GM12878 (cell line): ENCODE data around the gene KCNG3. TPM values are rescaled to one million over a fixed set of nuclear protein-coding genes. Genes with fewer than 3 reads are reported as not detected.

Source experiments
- ATAC-seq: fragments of 200-7000 bp; cut with Tn5 transposase; 3 replicates; pipeline ENCODE4 v1.9.1; 2020; ENCODE audit warnings: mild to moderate bottlenecking, moderate library complexity
- BruUV-seq: library from RNA; stranded (reverse); fragments of 400-500 nt; replicated peaks from 2 replicates; lab custom pipeline; 2021; lab: Mats Ljungman, UMichigan
- CTCF ChIA-PET: fragments of 300-600 bp; sonication (Branson Sonifier 250); formaldehyde crosslinking; extraction: SDS; loops from one replicate; lab custom pipeline; 2021; ENCODE audit warnings: inconsistent platforms; lab: Yijun Ruan, JAX
- POLR2A ChIA-PET: fragments of 350-600 bp; formaldehyde crosslinking; extraction: SDS; loops from one replicate; lab custom pipeline; 2021; ENCODE audit warnings: inconsistent platforms; lab: Charles Lee
- RAD21 ChIA-PET: fragments of 300-600 bp; sonication (Branson Sonifier 250); formaldehyde crosslinking; loops from one replicate; lab custom pipeline; 2023; ENCODE audit warnings: antibody characterized with exemption; ENCODE audit not compliant: unreplicated experiment; lab: Charles Lee
- SMC1A ChIA-PET: fragments of 300-600 bp; sonication (Branson Sonifier 250); formaldehyde crosslinking; loops from one replicate; lab custom pipeline; 2023; ENCODE audit not compliant: unreplicated experiment, uncharacterized antibody; lab: Charles Lee
- DNase-seq: peaks from one replicate; pipeline ENCODE4 v3.0.0-alpha.2; 2011; ENCODE audit warnings: low read depth, low spot score
- FAIRE-seq: peaks from 3 replicates; lab custom pipeline; 2011; peaks lifted over from hg19 to GRCh38; lab: Jason Lieb, UNC
- H2AFZ ChIP-seq: 2 replicates; pipeline ENCODE4 v1.6.0; 2011; ENCODE audit warnings: low read depth, low read length, control low read depth; ENCODE audit not compliant: control insufficient read depth
- H3K27ac ChIP-seq: 2 replicates; pipeline ENCODE4 v1.5.1; 2011; ENCODE audit warnings: control low read depth; ENCODE audit not compliant: control insufficient read depth, insufficient read depth
- H3K27me3 ChIP-seq, 2 experiments: replicated peaks in 1 of 2; 2 replicates each; pipeline versions ENCODE4 v1.6.0 to v1.6.1; 2011; ENCODE audit warnings: low read length in 1 of 2; ENCODE audit not compliant: control insufficient read depth in 2 of 2, insufficient read depth in 2 of 2
- H3K36me3 ChIP-seq, 2 experiments: 2 replicates each; pipeline ENCODE4 v1.5.1; 2011; ENCODE audit warnings: low read length in 1 of 2; ENCODE audit not compliant: control insufficient read depth in 2 of 2, insufficient read depth in 2 of 2
- H3K4me1 ChIP-seq: 2 replicates; pipeline ENCODE4 v1.6.1; 2011; ENCODE audit warnings: mild to moderate bottlenecking, low read length, moderate library complexity, mixed read lengths; ENCODE audit not compliant: control insufficient read depth, insufficient read depth
- H3K4me2 ChIP-seq: 2 replicates; pipeline ENCODE4 v1.6.0; 2011; ENCODE audit warnings: control low read depth; ENCODE audit not compliant: control insufficient read depth, insufficient read depth
- H3K4me3 ChIP-seq: fragments of 200-600 bp; sonication (generic); 2 replicates; pipeline ENCODE4 v1.5.1; 2016
- H3K79me2 ChIP-seq: 2 replicates; pipeline ENCODE4 v1.6.0; 2011; ENCODE audit warnings: low read length; ENCODE audit not compliant: control insufficient read depth, insufficient read depth
- H3K9ac ChIP-seq: 2 replicates; pipeline ENCODE4 v1.8.0; 2011; ENCODE audit warnings: low read length, control low read depth, mixed read lengths; ENCODE audit not compliant: control insufficient read depth, insufficient read depth
- H3K9me3 ChIP-seq: replicated peaks from 3 replicates; pipeline ENCODE4 v1.5.1; 2011; ENCODE audit warnings: mild to moderate bottlenecking, low read length; ENCODE audit not compliant: control insufficient read depth, insufficient read depth
- H4K20me1 ChIP-seq: 2 replicates; pipeline ENCODE4 v1.6.0; 2011; ENCODE audit not compliant: control insufficient read depth, insufficient read depth
- BCLAF1 ChIP-seq: fragments of 450-650 bp; IDR thresholded peaks from 2 replicates; pipeline ENCODE4 v1.6.1; 2017; ENCODE audit warnings: antibody characterized with exemption, mild to moderate bottlenecking, moderate library complexity
- BHLHE40 ChIP-seq, 2 experiments: fragments of 450-650 bp in 1 of 2; IDR thresholded peaks; 2 replicates each; pipeline ENCODE4 v1.6.1; 2011 to 2017; ENCODE audit warnings: low read depth in 2 of 2, borderline replicate concordance in 1 of 2, improper control_type of control experiment in 1 of 2, low read length in 1 of 2, mild to moderate bottlenecking in 1 of 2
- SIN3A ChIP-seq: IDR thresholded peaks from 2 replicates; pipeline ENCODE4 v1.6.1; 2012; ENCODE audit warnings: low read depth, low read length, improper control_type of control experiment
- SMC3 ChIP-seq: IDR thresholded peaks from 2 replicates; pipeline ENCODE4 v1.6.1; 2011; ENCODE audit warnings: low read length, improper control_type of control experiment, borderline replicate concordance
- TARDBP ChIP-seq: IDR thresholded peaks from 2 replicates; pipeline ENCODE4 v1.6.1; 2016; ENCODE audit warnings: borderline replicate concordance
- ZNF384 ChIP-seq: IDR thresholded peaks from 2 replicates; pipeline ENCODE4 v1.6.1; 2012; ENCODE audit warnings: low read depth, mild to moderate bottlenecking, low read length, improper control_type of control experiment, borderline replicate concordance
- WGBS: methylation state at CpG from one replicate; pipeline ENCODE4 v1.1.6; 2016; ENCODE audit warnings: low lambda C conversion rate; ENCODE audit not compliant: insufficient replicate concordance, insufficient coverage; ENCODE audit errors: missing lambda C conversion rate; 5-methylcytosine and 5-hydroxymethylcytosine counted together
- in situ Hi-C: fragments of 300-500 bp; cut with MboI; formaldehyde crosslinking; loops from 9 replicates; pipeline ENCODE4 v1.14.3; 2018; ENCODE audit warnings: mixed read lengths
- intact Hi-C: fragments of 100-400 bp; cut with micrococcal nuclease; formaldehyde crosslinking; loops from one replicate; pipeline ENCODE4 v1.14.2; 2022; ENCODE audit not compliant: unreplicated experiment
- polyA plus RNA-seq, 11 experiments: library from polyadenylated mRNA; depleted of rRNA in 4 of 11; unstranded in 6 of 11; stranded (reverse) in 5 of 11; fragments of >200 nt; fragmentation: Nextera tagmentation in 4 of 11; fragmentation: Illumina TruSeq in 1 of 11; extraction: Ambion mirVana in 4 of 11; extraction: Trizol in 1 of 11; gene quantifications; 1 replicate in 1 of 11; 2 replicates in 10 of 11; pipeline versions ENCODE4 v1.2.1 to v1.2.3, GENCODE V29; 2011 to 2016; ENCODE audit warnings: inconsistent platforms in 2 of 11, missing spikeins in 2 of 11, low read depth in 1 of 11
- total RNA-seq, 4 experiments: library from RNA; depleted of rRNA in 3 of 4; stranded (reverse); fragments of >200 nt in 3 of 4; fragmentation: Illumina TruSeq in 1 of 4; extraction: Trizol in 1 of 4; gene quantifications; 2 replicates each; pipeline versions ENCODE4 v1.2.1 to v1.2.3, GENCODE V29; 2013 to 2021

Gene KCNG3
- total and polyA plus RNA-seq, 10 of the 15 experiments (the other 5 are each of a cell fraction or from before 2014, with no cell fraction given): 0.01 to 0.06 (median 0.04) TPM; not detected in 4

GRCh38 chr2:42430188-42430587 lies 63.6 kb downstream of the KCNG3 start (continued):
- no peak for TF ChIP-seq BCLAF1
- TF ChIP-seq SIN3A: no peak
- TF ChIP-seq BHLHE40 (IDR thresholded peaks at IDR 0.05; ENCODE audit: borderline replicate concordance in 1 of 2, low read depth in 2 of 2, low read length in 1 of 2): no peak
- TF ChIP-seq, all 136 proteins: peak for 0

GRCh38 chr2:42429352-42429751 lies 64.4 kb downstream of the KCNG3 start:
- no peak for FAIRE-seq
- H3K36me3 ChIP-seq: no peaks in the 10 kb centered on the region
- no peak for TF ChIP-seq SIN3A
- TF ChIP-seq ZNF384: no peak
- no peak for TF ChIP-seq TARDBP
- TF ChIP-seq SMC3: no peak
- H4K20me1 ChIP-seq: no peaks in the 10 kb centered on the region
- in situ Hi-C loops: no loop called here
- intact Hi-C loops: no loop called here
- H2AFZ ChIP-seq: no peak overlapping the region
- ChIA-PET RAD21 (no interaction called here), SMC1A (interaction anchor here (0.8 kb wide), 1 partner anchor 9 kb away, joined by 3 read pairs; no protein-coding TSS in a partner anchor), CTCF (no interaction called here), POLR2A (no interaction called here)
- H3K9me3 ChIP-seq: no peaks in the 10 kb centered on the region
- DNase-seq: no peak
- H3K9ac ChIP-seq: no peak overlapping the region
- no peaks in the 10 kb centered on the region for H3K4me1 ChIP-seq
- no peak overlapping the region for H3K4me3 ChIP-seq
- BruUV-seq: no TSS peak
- no peak overlapping the region for H3K4me2 ChIP-seq
- no peak for ATAC-seq
- H3K27me3 ChIP-seq: peaks cover 0 to 2% of the 10 kb centered on the region in 2 experiments; a peak in 2 of 4 replicates
- no peak overlapping the region for H3K27ac ChIP-seq
- 20% methylated on average over 2 of the region's 2 CpGs for WGBS
- no peaks in the 10 kb centered on the region for H3K79me2 ChIP-seq
